PFSK-1 (cell line): ENCODE data around the gene DTL.

ENCODE experiments used
- FOXP2 ChIP-seq: optimal IDR thresholded peaks from 2 replicates; pipeline ENCODE3; 2011; ENCODE audit warnings: borderline replicate concordance, control low read depth, inconsistent platforms; ENCODE audit not compliant: insufficient read depth; ENCODE audit errors: extremely low read length, extremely low read depth
- POLR2AphosphoS5 ChIP-seq: IDR thresholded peaks from 2 replicates; pipeline ENCODE4 v1.6.1; 2012; ENCODE audit warnings: low read depth, mild to moderate bottlenecking, control low read depth, low read length, moderate library complexity
- REST ChIP-seq, 2 experiments: IDR thresholded peaks; 2 replicates each; pipeline versions ENCODE4 v1.6.1 to v1.8.0; 2011 to 2012; ENCODE audit warnings: low read depth in 2 of 2, low read length in 2 of 2, control low read depth in 1 of 2, inconsistent platforms in 1 of 2, mild to moderate bottlenecking in 1 of 2, moderate library complexity in 1 of 2; ENCODE audit not compliant: insufficient read depth in 1 of 2
- SIN3A ChIP-seq: IDR thresholded peaks from 2 replicates; pipeline ENCODE4 v1.6.1; 2012; ENCODE audit warnings: mild to moderate bottlenecking, low read length, moderate library complexity, borderline replicate concordance; ENCODE audit not compliant: insufficient read depth
- TAF1 ChIP-seq: IDR thresholded peaks from 2 replicates; pipeline ENCODE4 v1.6.1; 2012; ENCODE audit warnings: low read length, control low read depth, borderline replicate concordance; ENCODE audit not compliant: insufficient read depth

DTL gene

GRCh38 chr1:212007178-212007577 lies 28.4 kb upstream of the DTL start:
- TF ChIP-seq SIN3A, result no peak
- TF ChIP-seq TAF1, result no peak
- no peak for TF ChIP-seq REST (IDR thresholded peaks at IDR 0.05; ENCODE audit: insufficient read depth in 1 of 2, low read depth in 2 of 2, low read length in 2 of 2)
- no peak for TF ChIP-seq FOXP2
- TF ChIP-seq POLR2AphosphoS5, result no peak

GRCh38 chr1:212007886-212008285 lies 27.7 kb upstream of the DTL start:
- TF ChIP-seq REST (IDR thresholded peaks at IDR 0.05; ENCODE audit: insufficient read depth in 1 of 2, low read depth in 2 of 2, low read length in 2 of 2) (no peak), FOXP2 (no peak), SIN3A (no peak), POLR2AphosphoS5 (no peak), TAF1 (no peak)

- TF ChIP-seq FOXP2, result no peak
- no peak for TF ChIP-seq TAF1
- TF ChIP-seq SIN3A, result no peak
- TF ChIP-seq POLR2AphosphoS5, result no peak
- TF ChIP-seq REST (IDR thresholded peaks at IDR 0.05; ENCODE audit: insufficient read depth in 1 of 2, low read depth in 2 of 2, low read length in 2 of 2), result no peak
Measured at GRCh38 chr1:212009561-212009960, 26.0 kb upstream of the DTL start.

- TF ChIP-seq SIN3A, result no peak
- TF ChIP-seq POLR2AphosphoS5, result no peak
- TF ChIP-seq TAF1, result no peak
- no peak for TF ChIP-seq FOXP2
- no peak for TF ChIP-seq REST (IDR thresholded peaks at IDR 0.05; ENCODE audit: insufficient read depth in 1 of 2, low read depth in 2 of 2, low read length in 2 of 2)
Measured at GRCh38 chr1:212010004-212010403, 25.5 kb upstream of the DTL start.

- TF ChIP-seq SIN3A (no peak), POLR2AphosphoS5 (no peak), FOXP2 (no peak), TAF1 (no peak), REST (IDR thresholded peaks at IDR 0.05; ENCODE audit: insufficient read depth in 1 of 2, low read depth in 2 of 2, low read length in 2 of 2) (no peak)
Measured at GRCh38 chr1:212012034-212012740, 23.4 kb upstream of the DTL start.
